Activated naive CD8-positive, alpha-beta T cell treated with anti-CD3 and anti-CD28 coated beads, Interleukin-2, amount 50 U/mL, for 16 hours (primary cell): Measurements from ENCODE around the gene BAHD1.

Experiments
- DNase-seq: peaks from one replicate; pipeline ENCODE4 v3.0.0-alpha.2; 2020; ENCODE audit warnings: low read depth, low spot score

Gene BAHD1

DNA sequence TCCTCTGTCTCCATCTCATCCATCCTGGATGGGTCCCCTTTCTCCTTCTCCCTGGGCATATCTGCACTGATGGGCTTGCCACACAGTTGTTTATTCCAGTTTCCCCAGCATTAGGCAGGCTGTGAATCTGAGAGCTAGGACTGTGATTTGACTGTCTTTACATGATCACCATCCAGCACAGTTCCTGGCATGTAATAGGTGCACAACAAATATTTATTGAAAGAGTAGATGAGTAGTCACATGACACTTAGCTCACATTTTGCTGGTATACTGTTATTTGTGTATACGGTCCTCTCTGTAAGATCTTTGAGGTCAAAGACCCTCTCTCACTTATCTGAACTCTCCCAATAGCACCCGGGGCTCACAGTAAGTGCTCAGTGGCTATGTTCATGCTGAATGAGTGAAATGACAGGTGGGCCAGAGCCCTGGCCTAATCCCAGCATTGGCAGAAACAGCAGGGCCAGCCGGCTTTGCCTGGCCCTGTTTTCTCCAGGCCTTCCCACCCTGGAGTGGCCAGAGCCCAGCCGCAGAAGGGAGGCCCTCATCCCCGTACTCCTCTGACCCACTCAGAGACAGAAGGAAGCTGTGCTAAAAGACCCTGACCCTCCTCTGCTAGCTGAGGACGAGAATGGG lies 16.2 kb upstream of the BAHD1 start:
- no peak for DNase-seq

DNA sequence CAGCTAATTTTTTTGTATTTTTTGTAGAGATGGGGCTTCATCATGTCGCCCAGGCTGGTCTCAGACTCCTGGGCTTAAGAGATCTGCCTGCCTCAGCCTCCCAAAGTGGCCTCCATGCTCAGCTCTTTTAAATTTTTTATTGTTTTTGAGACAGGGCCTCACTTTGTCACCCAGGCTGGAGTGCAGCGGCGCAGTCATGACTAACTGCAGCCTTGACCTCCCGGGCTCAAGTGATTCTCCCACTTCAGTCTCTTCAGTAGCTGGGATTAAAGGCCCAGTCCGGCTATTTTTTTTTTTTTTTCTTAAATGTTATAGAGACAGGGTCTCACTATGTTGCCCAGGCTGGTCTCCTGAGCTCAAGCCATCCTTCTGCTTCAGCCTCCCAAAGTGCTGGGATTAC lies 15.1 kb upstream of the BAHD1 start:
- DNase-seq = no peak

DNA sequence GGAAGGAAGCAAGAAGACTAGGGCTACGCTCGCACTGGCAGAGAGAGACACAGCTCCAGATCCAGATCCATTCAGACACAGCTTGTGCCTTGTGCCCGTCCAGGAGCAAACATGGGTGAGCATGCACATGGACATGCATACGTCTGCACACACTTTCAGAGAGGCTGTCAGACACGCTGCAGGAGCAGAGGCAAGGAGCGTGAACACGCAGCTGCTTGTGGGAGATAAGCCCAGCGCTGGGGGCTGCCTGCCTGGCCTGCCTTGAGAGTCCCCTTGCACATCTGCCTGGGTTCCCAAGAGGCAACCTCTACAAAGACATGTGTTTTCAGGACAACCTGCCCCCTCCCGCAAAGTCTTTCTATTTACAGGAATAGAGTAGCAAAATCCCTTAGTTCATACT lies 13.6 kb upstream of the BAHD1 start:
- DNase-seq = no peak

DNA sequence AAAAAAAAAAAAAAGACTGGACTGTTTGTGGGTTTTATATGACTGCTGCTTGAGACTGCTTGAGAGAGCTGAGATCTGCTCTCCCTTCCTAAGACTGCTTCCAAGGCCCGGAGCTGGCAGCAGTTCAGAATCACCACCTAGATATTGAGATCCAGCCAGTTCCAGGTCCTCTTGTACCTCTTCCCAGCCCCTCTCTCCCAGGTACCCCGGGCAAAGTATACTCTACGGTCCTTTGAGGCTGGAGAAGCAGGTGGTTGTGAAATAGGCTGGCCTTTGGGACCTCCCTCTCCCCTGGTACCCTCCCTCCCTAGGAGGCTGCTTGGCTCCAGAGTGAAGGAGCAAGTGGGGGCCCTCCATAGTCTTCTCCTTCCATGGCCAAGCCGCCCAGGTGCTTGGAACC lies 12.6 kb upstream of the BAHD1 start:
- DNase-seq = no peak

DNA sequence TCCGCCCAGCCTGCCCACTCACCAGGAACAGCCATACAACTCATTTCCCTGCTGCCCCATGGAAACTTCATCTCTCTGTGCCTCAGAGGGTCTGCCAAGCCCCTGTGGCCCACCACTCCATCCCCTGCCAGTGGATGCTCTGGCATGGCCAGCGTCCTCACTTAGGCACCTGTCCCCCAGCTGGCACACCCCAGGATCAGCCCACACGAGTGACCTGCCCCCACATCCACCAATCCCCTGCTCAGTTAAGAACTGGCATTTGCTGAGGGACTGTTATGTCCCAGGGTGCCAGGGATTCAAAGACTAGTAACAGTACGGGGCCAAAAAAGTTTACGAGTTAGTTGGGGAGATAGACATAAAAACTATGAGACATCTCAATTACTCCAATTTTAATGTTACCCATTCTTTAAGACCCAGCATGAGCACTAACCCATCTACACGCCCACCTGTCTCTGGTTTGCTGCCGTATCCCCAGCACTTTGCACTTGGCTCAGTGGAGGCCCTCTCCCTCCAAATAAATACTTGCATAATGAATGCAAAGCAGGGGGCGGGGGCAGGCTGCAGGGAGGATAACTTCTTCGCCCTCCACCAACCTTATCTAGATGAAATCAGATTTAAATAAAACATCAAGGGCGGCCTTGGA lies 11.6 kb upstream of the BAHD1 start:
- DNase-seq = no peak

DNA sequence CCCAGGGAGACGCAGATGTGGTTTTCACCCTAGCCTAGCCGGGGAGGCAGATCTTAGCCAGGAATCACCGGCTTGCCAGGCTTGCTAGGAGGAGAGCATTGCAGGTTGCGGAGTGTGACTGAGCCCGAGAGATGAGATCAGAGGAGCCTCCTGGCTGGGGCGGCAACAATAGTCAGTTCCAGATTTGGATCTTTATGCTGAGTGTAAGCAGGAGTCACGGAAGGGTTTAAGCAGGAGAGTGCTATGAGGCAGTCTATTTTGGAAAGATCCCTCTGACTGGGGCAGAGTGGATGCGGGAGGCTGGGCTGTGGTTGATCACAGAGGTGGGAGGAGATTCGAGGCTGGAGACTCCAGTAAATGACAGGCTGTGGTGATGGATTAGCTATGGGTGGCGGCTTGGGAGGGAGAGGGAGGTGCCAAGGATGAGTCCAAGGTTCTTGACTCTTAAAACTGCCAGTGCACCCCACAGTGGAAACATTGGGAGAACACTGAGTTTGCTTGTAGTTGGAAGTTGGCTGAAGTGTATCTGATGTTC lies 10.4 kb upstream of the BAHD1 start:
- no peak for DNase-seq

DNA sequence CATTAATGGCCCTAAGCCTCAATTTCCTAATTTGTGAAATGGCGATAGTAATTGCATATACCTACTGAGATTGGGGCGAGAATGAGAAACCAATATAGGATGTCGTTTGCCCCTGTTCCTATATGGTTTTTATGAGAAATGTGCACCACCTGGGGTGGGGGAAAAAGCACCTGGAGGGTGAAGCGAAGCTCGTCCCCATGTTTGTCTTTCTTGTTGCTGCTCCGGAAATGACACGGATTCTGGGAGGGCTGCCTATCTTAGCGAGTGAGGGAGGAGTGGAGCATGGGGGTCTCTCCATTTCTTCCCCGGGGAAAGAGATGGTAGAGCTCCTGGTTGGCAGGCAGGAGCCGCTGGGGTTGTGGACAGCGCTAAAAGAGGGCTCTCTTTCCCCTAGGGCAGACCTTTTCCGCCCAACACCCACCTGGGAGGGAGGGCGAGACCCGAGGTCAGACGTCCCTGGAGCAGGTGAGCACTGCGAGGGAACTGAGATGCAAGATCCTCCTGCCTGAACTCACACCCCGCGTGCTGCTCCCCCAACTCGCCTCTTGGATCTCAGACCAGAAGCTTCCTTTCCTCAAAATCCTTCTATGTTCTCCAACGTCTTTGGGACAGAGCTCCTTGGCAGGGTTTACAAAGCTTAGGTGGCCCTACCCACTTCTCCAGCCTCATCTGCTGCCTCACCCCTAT lies 5.6 kb upstream of the BAHD1 start:
- no peak for DNase-seq

DNA sequence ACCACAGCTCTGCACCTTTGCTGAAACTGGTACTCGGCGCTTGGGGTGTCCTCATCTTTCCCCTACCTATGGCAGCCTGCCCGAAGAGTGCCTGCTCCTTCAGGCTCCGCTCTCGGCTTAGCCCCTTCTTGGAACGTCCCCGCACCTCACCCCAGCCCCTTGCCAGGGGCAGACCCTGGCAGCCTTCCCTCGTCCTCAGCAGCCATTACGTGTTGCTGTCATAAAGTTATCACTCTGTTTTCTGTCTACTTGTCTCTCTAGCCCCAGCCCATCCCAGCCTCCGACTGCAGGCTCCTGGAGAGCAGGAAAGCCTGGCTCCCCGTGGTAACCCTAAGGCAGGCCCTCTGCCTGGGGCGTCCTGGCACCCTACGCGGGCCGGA lies 5.1 kb upstream of the BAHD1 start:
- no peak for DNase-seq

DNA sequence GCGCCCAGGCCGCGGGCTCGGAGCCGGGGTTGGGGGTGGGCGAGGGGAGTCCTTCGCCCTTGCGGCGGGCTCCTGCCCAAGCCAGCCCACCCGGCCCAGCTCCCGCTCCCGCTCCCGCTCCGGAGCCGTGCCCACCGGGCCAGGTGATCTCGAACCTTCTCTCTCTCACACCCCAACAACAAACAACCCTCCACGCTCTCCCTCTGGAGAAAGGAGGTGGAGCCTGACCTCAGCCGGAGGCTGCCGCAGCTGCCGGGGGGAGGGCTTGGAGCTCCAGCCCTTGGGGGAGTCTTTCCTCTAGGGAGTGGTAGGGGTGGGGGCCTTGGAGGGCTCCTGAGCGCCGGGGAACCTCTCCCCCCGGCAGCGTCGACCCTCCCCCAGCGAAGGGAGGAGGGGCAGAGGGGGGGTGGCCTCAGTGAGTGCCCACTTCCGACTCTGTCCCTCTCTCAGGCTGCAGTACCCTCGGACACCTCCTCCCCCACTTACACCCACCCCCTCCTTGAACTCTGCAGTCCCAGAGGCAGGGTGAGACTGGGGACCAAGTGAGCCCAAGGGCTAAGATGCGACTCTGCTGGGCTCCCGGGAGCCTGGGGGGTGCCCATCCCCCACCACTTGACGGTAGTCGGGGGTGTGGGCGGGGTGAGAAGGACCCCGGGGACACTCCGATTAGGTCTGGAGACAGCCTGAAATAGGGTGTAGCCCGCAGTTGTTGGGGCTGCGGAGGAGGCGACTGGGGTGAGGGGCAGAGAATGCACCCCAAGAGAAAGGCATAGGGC lies 4.4 kb upstream of the BAHD1 start:
- DNase-seq = no peak

DNA sequence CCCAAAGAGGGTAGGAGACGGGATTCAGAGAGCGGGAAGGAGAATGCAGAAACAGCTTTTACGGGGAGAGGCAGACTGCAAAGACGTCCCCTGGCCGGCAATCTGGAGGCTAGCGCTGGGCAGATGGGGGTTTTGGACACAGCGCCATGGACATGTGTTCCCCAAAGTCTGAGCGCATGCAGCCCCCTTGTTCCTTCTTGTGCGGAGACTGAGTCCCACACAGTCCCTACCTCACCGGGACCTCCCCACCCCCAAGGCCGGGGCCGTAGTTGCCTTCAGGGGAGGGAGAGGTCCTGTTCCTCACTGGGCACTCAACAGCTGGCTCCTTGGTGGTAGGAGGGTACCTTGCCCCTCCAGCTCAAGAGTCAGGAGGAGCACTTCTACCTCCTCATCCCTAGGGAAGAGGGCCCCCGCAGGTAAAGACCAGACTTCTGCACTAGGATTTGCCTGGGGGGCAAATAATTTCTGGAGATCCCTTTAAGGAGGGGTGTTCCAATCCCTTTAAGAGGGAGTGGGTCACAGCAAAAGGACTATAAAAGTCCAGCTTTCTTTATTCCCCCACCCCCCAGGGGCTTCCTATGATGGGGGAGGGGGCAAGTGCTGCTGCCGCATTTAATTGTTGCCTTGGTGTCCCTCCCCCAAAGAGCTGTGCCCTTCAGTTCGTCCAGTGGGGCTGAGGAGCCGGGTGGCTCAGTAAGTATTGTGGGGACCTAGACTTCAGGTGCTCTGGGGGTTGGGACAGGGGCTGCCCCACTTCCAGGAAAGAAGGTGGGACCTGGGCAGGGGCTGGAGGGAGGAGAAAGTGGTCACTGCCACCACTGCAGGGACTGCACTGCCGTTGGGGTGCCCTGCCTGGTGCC lies 3.6 kb upstream of the BAHD1 start:
- no peak for DNase-seq

DNA sequence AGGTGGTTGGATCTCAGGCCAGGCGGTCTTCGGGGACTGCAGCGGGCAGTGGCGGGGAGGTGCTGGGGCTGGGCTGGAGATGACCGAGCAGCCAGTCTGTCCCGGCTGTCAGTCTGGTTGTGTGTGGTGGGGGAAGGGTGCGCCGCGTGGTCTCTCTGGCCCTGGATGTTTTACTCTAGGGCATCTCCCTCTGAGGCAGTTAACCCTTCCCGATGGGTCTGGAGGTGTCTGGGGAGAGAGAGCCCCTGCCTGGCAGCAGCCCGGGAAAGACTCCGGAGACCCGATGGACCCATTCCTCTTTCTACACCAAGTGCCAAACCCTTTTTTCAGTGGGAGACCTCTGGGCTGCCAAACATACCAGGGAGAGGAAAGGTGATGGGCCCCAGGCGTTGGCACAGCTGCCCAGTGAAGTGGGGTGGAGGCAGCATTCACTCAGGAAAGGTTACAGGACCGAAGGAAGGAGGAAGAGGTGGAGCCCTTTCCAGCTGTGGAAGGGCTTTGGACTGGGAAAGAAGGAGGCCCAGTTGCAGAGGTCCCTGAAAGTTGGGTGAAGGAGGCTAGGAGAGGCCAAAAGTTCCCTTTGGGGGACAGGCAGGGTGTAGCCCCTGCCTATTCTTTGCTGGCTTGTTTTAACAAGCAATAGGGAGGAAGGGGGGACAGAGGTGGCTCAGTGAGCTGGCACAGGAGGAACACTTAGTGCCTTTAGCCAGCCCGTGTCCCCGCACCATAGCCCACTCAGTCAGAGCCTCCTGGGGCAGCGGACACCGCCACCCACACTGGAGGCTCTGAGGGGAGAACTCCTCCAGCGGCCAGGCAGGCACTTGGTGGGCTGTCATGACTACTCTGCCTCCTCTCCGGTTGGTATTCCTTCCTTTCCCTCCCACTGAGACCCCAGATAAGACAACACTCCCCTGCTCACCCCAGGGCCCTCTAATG lies 2.7 kb upstream of the BAHD1 start:
- no peak for DNase-seq

DNA sequence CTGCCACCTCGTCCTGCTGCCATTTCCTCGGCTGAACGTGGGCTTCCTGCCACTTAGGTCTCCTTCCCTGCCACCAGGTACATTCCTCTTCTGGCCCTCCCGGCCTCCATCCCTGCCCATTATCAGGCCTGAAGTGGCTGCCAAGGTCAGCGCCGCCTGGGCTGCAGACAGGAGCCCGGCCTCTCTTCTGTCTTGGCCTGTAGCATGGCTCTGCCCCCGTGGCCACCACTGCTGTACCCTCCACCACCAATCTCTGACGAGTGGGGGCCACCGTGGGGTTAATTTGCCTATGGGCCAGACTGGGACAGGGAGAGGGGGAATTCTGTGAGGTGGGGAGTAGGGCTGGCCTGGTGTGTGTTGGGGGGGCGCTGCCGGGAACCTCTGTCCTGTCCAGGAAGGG lies 2.0 kb upstream of the BAHD1 start:
- DNase-seq = no peak

DNA sequence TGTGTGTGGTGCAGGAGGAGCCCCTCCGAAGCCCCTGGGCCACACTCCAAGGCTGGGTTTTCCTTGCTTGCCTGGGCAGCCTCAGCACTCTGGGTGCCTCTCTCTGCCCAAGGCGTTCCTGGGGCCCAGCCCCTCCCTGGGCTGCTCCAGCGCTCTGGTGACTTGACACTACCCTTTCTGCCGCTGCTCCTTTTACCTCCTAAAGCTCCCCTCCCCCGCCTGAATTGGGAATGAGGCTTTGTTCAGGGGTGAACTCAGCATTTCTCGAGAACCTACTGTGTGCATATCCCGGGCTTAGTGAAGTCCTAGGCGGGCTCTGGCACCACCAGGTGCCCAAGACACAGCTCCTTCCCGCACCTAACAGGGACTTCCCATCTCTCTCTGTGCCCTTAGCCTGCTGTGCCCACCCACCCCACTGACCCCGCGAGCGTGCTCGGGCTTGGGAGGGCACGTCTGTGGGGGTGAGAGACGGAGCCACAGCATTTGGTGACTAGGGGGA lies 1.2 kb upstream of the BAHD1 start:
- DNase-seq = no peak

DNA sequence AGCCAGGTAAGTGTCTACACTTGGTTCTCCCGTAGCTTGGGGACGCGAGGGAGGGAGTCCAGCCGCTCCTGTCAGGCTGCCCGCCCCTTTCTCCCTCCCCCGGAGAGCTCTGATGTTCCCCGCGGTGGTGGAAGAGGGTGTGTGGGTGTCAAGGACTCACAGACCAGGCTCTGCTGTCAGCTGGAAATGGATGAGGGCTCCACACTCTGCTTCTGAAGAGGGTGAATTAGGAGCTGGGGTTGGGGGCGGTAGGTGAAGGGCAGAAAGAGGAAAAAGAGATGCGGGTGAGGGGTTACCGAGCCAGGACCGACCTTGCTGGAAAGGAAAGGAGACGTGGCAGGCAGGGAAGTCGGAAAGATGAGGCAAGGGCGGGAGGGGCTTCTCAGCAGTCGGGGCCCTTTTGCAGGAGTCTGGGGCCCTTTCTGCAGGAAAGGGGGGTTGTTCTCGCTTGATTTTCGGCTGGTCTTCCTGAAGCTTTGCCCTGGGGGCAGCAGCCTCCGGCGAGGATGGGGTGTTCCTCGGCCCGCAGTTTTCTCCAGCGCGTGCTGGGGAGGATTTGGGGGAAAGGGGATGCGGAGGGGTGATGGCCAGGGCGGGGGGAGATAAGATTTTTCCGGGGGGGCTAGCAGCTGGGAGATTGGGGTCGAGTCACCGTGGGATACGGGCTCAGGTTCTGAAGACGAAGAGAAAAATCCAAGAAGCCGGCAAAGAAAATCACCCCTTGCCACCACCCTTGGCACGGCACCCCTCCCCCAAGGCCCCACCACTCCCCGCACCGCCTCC lies 602 bp upstream of the BAHD1 start:
- no peak for DNase-seq

DNA sequence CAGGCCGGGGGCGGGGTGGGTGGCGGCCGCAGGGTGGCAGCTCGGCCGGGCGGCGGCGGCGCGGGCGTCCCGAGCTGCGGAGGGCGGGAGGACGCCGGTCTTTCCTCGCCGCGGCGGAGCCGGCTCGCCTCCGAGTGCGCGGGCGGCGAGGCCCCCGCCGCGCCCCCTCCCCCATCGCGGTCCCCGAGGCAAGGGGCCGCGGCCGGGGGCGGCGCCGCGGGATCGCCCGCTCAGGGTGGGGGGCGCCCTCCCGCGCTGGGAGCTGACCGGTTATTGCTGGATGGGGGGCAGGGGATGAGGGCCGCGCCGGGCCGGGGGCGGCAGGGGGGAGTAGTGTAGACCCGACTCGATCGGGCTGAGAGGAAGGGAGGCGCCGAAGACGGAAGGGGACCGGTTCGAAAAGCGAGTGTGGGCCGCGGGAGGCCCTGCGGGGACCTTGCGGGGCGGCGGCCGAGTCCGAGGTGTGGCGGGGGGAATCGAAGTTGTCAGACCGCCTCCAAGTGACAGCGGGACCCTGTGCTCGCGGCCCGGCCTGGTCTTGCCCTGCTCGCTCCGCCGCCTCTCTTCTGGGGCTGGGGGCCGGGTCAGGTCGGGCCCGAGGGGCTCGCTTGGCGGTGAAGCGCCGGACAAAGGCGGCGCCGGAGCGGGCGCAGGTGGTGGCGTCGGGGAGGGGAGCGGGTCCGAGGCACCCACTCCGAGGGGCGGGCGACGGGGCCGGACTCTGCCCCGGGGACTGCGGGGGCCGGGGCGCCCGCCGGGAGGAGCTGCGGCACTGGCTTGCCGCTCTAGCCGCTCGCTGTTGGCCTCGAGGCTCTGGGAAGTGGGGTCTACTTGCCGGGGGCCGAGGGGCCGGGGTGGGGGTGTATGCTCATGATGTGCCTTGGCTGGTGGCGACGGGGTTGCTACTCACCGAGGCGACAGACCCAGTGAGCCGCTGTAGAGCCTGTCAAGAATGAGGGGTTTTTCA lies 1.1 kb downstream of the BAHD1 start:
- no peak for DNase-seq

DNA sequence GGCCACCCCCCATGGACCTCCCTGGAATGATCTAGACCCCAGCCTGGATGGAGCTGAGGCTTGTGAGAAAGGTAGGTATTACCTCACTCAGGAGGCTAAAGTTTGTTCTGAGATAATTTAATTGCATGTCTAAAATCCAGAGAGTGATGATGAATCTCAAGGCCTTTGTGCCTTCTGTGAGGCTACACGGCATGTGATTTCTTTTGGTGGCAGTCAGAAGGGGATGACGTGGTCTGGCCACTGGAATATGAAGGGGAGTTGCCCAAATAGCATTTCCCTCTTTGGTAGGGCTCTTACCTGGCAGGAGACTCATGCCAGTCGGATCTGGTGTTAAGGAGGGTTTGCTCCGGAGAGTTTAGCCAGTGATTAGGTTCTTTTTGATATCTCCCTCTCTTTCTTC lies 2.5 kb downstream of the BAHD1 start:
- no peak for DNase-seq

DNA sequence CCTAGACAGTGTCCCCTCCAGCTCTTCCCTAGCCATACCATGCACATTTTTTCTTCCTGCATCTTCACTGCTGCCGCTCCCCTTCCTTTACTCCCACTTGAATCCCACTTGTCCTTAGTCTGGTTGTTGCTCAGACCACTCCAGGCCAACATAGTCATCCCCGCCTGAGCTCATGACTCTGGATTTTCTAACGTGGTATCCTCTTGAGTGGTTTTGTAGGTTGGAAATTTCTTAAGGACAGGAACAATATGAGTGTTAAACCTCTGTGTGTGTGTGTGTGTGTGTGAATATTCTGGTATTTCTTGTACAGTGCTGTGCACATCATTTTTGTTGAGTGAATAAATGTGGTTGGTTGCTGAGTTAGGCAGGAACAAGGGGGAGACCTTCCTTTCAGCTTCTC lies 3.1 kb downstream of the BAHD1 start:
- DNase-seq = no peak

DNA sequence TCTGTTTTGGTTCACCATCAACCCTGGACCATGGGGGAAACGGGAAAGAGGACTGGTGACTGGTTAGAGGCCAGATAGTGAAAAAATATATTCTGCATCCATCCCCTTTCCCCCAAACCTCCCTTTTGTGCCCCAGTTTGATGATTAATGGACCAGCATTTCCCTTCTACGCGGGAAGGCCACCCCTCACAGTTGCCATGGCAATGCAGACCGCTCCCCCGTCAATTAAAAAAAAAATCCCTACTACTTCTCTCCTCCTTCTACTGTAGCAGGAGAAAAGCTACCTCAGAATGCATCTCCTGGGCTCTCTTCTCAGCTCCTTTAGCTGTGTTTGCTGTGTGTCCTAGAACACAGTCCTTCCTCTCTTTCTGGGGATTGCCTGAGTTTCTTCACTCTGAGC lies 4.0 kb downstream of the BAHD1 start:
- DNase-seq = no peak
